KOPT-K1 (cell line): ENCODE results near the gene NKX6-2.
"Not testable (repeated sequence)": the region's sequence is repeated elsewhere in the genome, so short reads cannot be mapped to it uniquely, and the experiment has no call there.

ENCODE experiments used
- H3K27ac ChIP-seq: fragments of 200-600 bp; sonication (generic); 2 replicates; pipeline ENCODE4 v1.5.1; 2016; ENCODE audit warnings: antibody characterized with exemption, mild to moderate bottlenecking, low read depth, low read length; ENCODE audit not compliant: poor library complexity, severe bottlenecking
- H3K36me3 ChIP-seq: fragments of 200-600 bp; sonication (generic); 2 replicates; pipeline ENCODE4 v1.5.1; 2017; ENCODE audit warnings: antibody characterized with exemption, mild to moderate bottlenecking, low read length, moderate library complexity; ENCODE audit not compliant: insufficient read depth
- H3K9me3 ChIP-seq: fragments of 200-600 bp; sonication (generic); 2 replicates; pipeline ENCODE4 v1.5.1; 2017; ENCODE audit warnings: antibody characterized with exemption, low read length, mild to moderate bottlenecking; ENCODE audit not compliant: insufficient read depth, poor library complexity, severe bottlenecking

Gene NKX6-2

GRCh38 chr10:132748545-132749370, 37.2 kb downstream of the NKX6-2 start:
- H3K36me3 ChIP-seq, result peaks cover 1% of the 10 kb centered on the region; the same call in 1 of the 2 replicates

GRCh38 chr10:132748135-132748534, 37.8 kb downstream of the NKX6-2 start:
- H3K36me3 ChIP-seq, result no peaks in the 10 kb centered on the region; the same call in 1 of the 2 replicates
- no peak overlapping the region for H3K27ac ChIP-seq
- no peaks in the 10 kb centered on the region for H3K9me3 ChIP-seq

More at GRCh38 chr10:132748545-132749370, 37.2 kb downstream of the NKX6-2 start:
- no peaks in the 10 kb centered on the region for H3K9me3 ChIP-seq
- H3K27ac ChIP-seq, result no peak overlapping the region

GRCh38 chr10:132746801-132747625, 38.9 kb downstream of the NKX6-2 start:
- Histone ChIP-seq H3K9me3 (no peaks in the 10 kb centered on the region), H3K36me3 (no peaks in the 10 kb centered on the region; the same call in 1 of the 2 replicates), H3K27ac (no peak overlapping the region)

GRCh38 chr10:132746386-132746785, 39.6 kb downstream of the NKX6-2 start:
- no peak overlapping the region for H3K27ac ChIP-seq

GRCh38 chr10:132745971-132746370, 40.0 kb downstream of the NKX6-2 start:
- Histone ChIP-seq H3K36me3 (no peaks in the 10 kb centered on the region; the same call in 1 of the 2 replicates), H3K9me3 (no peaks in the 10 kb centered on the region), H3K27ac (no peak overlapping the region)

More at GRCh38 chr10:132746386-132746785, 39.6 kb downstream of the NKX6-2 start:
- Histone ChIP-seq H3K36me3 (no peaks in the 10 kb centered on the region; the same call in 1 of the 2 replicates), H3K9me3 (no peaks in the 10 kb centered on the region)

GRCh38 chr10:132745511-132745910, 40.4 kb downstream of the NKX6-2 start:
- Histone ChIP-seq H3K27ac (no peak overlapping the region), H3K9me3 (no peaks in the 10 kb centered on the region), H3K36me3 (no peaks in the 10 kb centered on the region; the same call in 1 of the 2 replicates)

GRCh38 chr10:132744839-132745238, 41.1 kb downstream of the NKX6-2 start:
- no peaks in the 10 kb centered on the region for H3K9me3 ChIP-seq
- H3K27ac ChIP-seq, result no peak overlapping the region
- no peaks in the 10 kb centered on the region; the same call in 1 of the 2 replicates for H3K36me3 ChIP-seq

GRCh38 chr10:132743925-132744490, 41.9 kb downstream of the NKX6-2 start:
- Histone ChIP-seq H3K36me3 (no peaks in the 10 kb centered on the region), H3K27ac (no peak overlapping the region)

GRCh38 chr10:132743196-132743924, 42.6 kb downstream of the NKX6-2 start:
- not testable (repeated sequence) for H3K27ac ChIP-seq, H3K9me3 ChIP-seq, H3K36me3 ChIP-seq

More at GRCh38 chr10:132743925-132744490, 41.9 kb downstream of the NKX6-2 start:
- H3K9me3 ChIP-seq, result no peaks in the 10 kb centered on the region

GRCh38 chr10:132742837-132743194, 43.1 kb downstream of the NKX6-2 start:
- Histone ChIP-seq H3K36me3 (no peaks in the 10 kb centered on the region), H3K27ac (no peak overlapping the region), H3K9me3 (no peaks in the 10 kb centered on the region)

GRCh38 chr10:132742167-132742836, 43.6 kb downstream of the NKX6-2 start:
- Histone ChIP-seq H3K36me3 (no peaks in the 10 kb centered on the region), H3K9me3 (no peaks in the 10 kb centered on the region), H3K27ac (no peak overlapping the region)

- Histone ChIP-seq H3K27ac (no peak overlapping the region), H3K36me3 (no peaks in the 10 kb centered on the region; the same call in 1 of the 2 replicates), H3K9me3 (no peaks in the 10 kb centered on the region)
Observed at GRCh38 chr10:132740588-132740987, 45.4 kb downstream of the NKX6-2 start.

GRCh38 chr10:132739225-132739613, 46.7 kb downstream of the NKX6-2 start:
- no peak overlapping the region for H3K27ac ChIP-seq
- no peaks in the 10 kb centered on the region for H3K9me3 ChIP-seq
- no peaks in the 10 kb centered on the region; the same call in 1 of the 2 replicates for H3K36me3 ChIP-seq
